Stimulated activated CD4-positive, alpha-beta T cell treated with anti-CD3 and anti-CD28 coated beads, Interleukin-1b, Interleukin-23, amount 100 ng/mL, for 24 hours (primary cell): ENCODE results near the gene RAD18.

Experiments
- DNase-seq, 4 experiments: peaks; one replicate each; pipeline ENCODE4 v3.0.0-alpha.2; 2020; ENCODE audit warnings: low read depth in 4 of 4, low spot score in 1 of 4

Gene RAD18

GRCh38 chr3:8867646-8868045 is 95.6 kb downstream of the RAD18 start:
- no peak for DNase-seq

GRCh38 chr3:8865697-8866096 is 97.6 kb downstream of the RAD18 start:
- DNase-seq, result no peak

- no peak for DNase-seq
These were observed 98.6 kb downstream of the RAD18 start for GRCh38 chr3:8864402-8865350.

- DNase-seq, result no peak
These were observed 99.4 kb downstream of the RAD18 start for GRCh38 chr3:8863891-8864290.

GRCh38 chr3:8857720-8858367 is 105.4 kb downstream of the RAD18 start:
- DNase-seq, result no peak

- DNase-seq, result no peak
These were observed 106.6 kb downstream of the RAD18 start for GRCh38 chr3:8856721-8857120.

GRCh38 chr3:8856071-8856470 is 107.2 kb downstream of the RAD18 start:
- no peak for DNase-seq

- DNase-seq, result no peak
These were observed 108.6 kb downstream of the RAD18 start for GRCh38 chr3:8854656-8855055.

GRCh38 chr3:8853081-8853480 is 110.2 kb downstream of the RAD18 start:
- no peak for DNase-seq

GRCh38 chr3:8852511-8852910 is 110.8 kb downstream of the RAD18 start:
- no peak for DNase-seq

- no peak for DNase-seq
These were observed 111.6 kb downstream of the RAD18 start for GRCh38 chr3:8851703-8852102.

- DNase-seq, result no peak
These were observed 114.6 kb downstream of the RAD18 start for GRCh38 chr3:8848696-8849131.

- no peak for DNase-seq
These were observed 116.0 kb downstream of the RAD18 start for GRCh38 chr3:8847317-8847716.

- DNase-seq, result no peak
These were observed 117.1 kb downstream of the RAD18 start for GRCh38 chr3:8846176-8846575.

- no peak for DNase-seq
These were observed 117.6 kb downstream of the RAD18 start for GRCh38 chr3:8845641-8846040.

GRCh38 chr3:8843347-8843746 is 119.9 kb downstream of the RAD18 start:
- no peak for DNase-seq

- no peak for DNase-seq
These were observed 121.0 kb downstream of the RAD18 start for GRCh38 chr3:8842293-8842692.

- DNase-seq, result no peak
These were observed 121.8 kb downstream of the RAD18 start for GRCh38 chr3:8841472-8841871.

- DNase-seq, result no peak
These were observed 122.7 kb downstream of the RAD18 start for GRCh38 chr3:8840556-8840955.

- DNase-seq, result no peak
These were observed 123.5 kb downstream of the RAD18 start for GRCh38 chr3:8839607-8840325.

- DNase-seq, result no peak
These were observed 124.4 kb downstream of the RAD18 start for GRCh38 chr3:8838765-8839423.
